Measurements from ENCODE around the gene IRAG1.

DNA sequence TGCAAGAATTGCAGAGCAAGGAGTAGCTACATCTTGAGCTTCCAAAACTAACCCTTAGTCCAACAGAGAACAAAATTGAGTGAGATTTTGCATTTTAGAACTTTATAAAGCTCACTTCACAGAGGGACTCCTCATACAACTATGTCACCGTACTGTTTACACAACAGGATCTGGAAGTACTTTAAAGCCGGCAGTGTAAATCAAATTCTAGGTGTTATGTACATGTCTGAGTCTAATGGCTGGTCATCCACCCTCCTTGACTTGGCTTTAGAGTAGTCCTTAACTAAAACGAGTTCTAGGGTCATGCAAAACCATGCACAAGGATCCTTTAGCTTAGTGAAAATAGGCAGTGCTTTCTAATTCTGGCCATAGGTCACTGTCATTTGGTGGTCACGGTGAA lies 23.5 kb downstream of the IRAG1 start:
- TF ChIP-seq POLR2AphosphoS5 (IDR thresholded peaks at IDR 0.05; ENCODE audit: low read depth) (no peak), EZH2 (IDR thresholded peaks at IDR 0.05; ENCODE audit: low read depth, unreplicated experiment) (no peak), CREB1 (CRISPR knock-in tag; IDR thresholded peaks at IDR 0.05; ENCODE audit: low read depth) (no peak), ETS1 (IDR thresholded peaks at IDR 0.05) (no peak), NANOG (IDR thresholded peaks at IDR 0.05; ENCODE audit: borderline replicate concordance) (no peak)
- TF ChIP-seq, protein P1, sequence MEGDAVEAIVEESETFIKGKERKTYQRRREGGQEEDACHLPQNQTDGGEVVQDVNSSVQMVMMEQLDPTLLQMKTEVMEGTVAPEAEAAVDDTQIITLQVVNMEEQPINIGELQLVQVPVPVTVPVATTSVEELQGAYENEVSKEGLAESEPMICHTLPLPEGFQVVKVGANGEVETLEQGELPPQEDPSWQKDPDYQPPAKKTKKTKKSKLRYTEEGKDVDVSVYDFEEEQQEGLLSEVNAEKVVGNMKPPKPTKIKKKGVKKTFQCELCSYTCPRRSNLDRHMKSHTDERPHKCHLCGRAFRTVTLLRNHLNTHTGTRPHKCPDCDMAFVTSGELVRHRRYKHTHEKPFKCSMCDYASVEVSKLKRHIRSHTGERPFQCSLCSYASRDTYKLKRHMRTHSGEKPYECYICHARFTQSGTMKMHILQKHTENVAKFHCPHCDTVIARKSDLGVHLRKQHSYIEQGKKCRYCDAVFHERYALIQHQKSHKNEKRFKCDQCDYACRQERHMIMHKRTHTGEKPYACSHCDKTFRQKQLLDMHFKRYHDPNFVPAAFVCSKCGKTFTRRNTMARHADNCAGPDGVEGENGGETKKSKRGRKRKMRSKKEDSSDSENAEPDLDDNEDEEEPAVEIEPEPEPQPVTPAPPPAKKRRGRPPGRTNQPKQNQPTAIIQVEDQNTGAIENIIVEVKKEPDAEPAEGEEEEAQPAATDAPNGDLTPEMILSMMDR (conservative IDR thresholded peaks at IDR 0.05; ENCODE audit: low read depth in 2 of 2) = no peak
- TF ChIP-seq, protein P2, sequence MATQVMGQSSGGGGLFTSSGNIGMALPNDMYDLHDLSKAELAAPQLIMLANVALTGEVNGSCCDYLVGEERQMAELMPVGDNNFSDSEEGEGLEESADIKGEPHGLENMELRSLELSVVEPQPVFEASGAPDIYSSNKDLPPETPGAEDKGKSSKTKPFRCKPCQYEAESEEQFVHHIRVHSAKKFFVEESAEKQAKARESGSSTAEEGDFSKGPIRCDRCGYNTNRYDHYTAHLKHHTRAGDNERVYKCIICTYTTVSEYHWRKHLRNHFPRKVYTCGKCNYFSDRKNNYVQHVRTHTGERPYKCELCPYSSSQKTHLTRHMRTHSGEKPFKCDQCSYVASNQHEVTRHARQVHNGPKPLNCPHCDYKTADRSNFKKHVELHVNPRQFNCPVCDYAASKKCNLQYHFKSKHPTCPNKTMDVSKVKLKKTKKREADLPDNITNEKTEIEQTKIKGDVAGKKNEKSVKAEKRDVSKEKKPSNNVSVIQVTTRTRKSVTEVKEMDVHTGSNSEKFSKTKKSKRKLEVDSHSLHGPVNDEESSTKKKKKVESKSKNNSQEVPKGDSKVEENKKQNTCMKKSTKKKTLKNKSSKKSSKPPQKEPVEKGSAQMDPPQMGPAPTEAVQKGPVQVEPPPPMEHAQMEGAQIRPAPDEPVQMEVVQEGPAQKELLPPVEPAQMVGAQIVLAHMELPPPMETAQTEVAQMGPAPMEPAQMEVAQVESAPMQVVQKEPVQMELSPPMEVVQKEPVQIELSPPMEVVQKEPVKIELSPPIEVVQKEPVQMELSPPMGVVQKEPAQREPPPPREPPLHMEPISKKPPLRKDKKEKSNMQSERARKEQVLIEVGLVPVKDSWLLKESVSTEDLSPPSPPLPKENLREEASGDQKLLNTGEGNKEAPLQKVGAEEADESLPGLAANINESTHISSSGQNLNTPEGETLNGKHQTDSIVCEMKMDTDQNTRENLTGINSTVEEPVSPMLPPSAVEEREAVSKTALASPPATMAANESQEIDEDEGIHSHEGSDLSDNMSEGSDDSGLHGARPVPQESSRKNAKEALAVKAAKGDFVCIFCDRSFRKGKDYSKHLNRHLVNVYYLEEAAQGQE (IDR thresholded peaks at IDR 0.05; ENCODE audit: unreplicated experiment) = no peak
